Ishikawa (cell line): ENCODE data around the gene A4GNT.

Source experiments
- CEBPB ChIP-seq: IDR thresholded peaks from 2 replicates; pipeline ENCODE4 v1.6.1; 2012
- CREB1 ChIP-seq: IDR thresholded peaks from 2 replicates; pipeline ENCODE4 v1.6.1; 2012; ENCODE audit warnings: low read depth
- EGR1 ChIP-seq: IDR thresholded peaks from 2 replicates; pipeline ENCODE4 v1.6.1; 2012
- EP300 ChIP-seq: IDR thresholded peaks from 2 replicates; pipeline ENCODE4 v1.6.1; 2012; ENCODE audit warnings: borderline replicate concordance
- FOXM1 ChIP-seq: IDR thresholded peaks from 2 replicates; pipeline ENCODE4 v1.6.1; 2012; ENCODE audit warnings: low read depth, borderline replicate concordance
- NFIC ChIP-seq: IDR thresholded peaks from 2 replicates; pipeline ENCODE4 v1.6.1; 2012
- RAD21 ChIP-seq: IDR thresholded peaks from 2 replicates; pipeline ENCODE4 v1.6.1; 2012; ENCODE audit warnings: low read depth
- TAF1 ChIP-seq: IDR thresholded peaks from 2 replicates; pipeline ENCODE4 v1.6.1; 2012; ENCODE audit warnings: low read depth, mild to moderate bottlenecking
- TCF12 ChIP-seq: IDR thresholded peaks from 2 replicates; pipeline ENCODE4 v1.6.1; 2012; ENCODE audit warnings: low read depth
- TEAD4 ChIP-seq: IDR thresholded peaks from 2 replicates; pipeline ENCODE4 v1.6.1; 2012
- YY1 ChIP-seq: IDR thresholded peaks from 2 replicates; pipeline ENCODE4 v1.6.1; 2012; ENCODE audit warnings: low read depth
- ZBTB7A ChIP-seq: IDR thresholded peaks from 2 replicates; pipeline ENCODE4 v1.6.1; 2012; ENCODE audit warnings: low read depth
- TF ChIP-seq, protein P1 (sequence below): IDR thresholded peaks from 2 replicates; pipeline ENCODE4 v1.6.1; 2012; ENCODE audit warnings: low read depth, mild to moderate bottlenecking
- TF ChIP-seq, protein P2 (sequence below): IDR thresholded peaks from 2 replicates; pipeline ENCODE4 v1.6.1; 2012
- TF ChIP-seq, protein P3 (sequence below): IDR thresholded peaks from 2 replicates; pipeline ENCODE4 v1.6.1; 2012

Gene A4GNT

DNA sequence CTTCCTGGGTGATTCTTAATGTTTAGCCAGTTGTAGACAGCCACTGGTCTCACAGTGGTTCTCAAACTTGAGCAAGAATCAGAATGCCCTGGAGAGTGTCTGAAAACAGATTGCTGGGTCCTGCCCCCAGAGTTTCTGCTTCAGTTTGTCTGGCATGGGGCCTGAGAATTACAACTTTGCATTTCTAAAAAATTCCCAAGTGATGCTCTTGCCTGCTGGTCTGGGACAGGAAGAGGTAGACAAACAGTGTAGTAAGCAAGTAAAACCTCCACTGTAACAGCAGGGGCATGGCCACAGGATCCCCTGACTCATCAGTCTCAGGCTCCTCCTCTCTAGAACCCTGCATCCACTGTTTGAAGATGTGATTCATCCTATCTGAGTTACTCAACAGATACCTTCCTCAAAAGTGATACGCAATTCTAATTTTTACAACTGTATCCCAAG, 53.3 kb downstream of the A4GNT start:
- TF ChIP-seq ZBTB7A (no peak), YY1 (no peak), RAD21 (no peak), TCF12 (no peak), FOXM1 (no peak), EP300 (no peak), TEAD4 (no peak), CEBPB (no peak), CREB1 (no peak), NFIC (no peak), EGR1 (no peak), TAF1 (no peak)
- TF ChIP-seq, protein P1, sequence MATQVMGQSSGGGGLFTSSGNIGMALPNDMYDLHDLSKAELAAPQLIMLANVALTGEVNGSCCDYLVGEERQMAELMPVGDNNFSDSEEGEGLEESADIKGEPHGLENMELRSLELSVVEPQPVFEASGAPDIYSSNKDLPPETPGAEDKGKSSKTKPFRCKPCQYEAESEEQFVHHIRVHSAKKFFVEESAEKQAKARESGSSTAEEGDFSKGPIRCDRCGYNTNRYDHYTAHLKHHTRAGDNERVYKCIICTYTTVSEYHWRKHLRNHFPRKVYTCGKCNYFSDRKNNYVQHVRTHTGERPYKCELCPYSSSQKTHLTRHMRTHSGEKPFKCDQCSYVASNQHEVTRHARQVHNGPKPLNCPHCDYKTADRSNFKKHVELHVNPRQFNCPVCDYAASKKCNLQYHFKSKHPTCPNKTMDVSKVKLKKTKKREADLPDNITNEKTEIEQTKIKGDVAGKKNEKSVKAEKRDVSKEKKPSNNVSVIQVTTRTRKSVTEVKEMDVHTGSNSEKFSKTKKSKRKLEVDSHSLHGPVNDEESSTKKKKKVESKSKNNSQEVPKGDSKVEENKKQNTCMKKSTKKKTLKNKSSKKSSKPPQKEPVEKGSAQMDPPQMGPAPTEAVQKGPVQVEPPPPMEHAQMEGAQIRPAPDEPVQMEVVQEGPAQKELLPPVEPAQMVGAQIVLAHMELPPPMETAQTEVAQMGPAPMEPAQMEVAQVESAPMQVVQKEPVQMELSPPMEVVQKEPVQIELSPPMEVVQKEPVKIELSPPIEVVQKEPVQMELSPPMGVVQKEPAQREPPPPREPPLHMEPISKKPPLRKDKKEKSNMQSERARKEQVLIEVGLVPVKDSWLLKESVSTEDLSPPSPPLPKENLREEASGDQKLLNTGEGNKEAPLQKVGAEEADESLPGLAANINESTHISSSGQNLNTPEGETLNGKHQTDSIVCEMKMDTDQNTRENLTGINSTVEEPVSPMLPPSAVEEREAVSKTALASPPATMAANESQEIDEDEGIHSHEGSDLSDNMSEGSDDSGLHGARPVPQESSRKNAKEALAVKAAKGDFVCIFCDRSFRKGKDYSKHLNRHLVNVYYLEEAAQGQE: no peak
- TF ChIP-seq, protein P2, sequence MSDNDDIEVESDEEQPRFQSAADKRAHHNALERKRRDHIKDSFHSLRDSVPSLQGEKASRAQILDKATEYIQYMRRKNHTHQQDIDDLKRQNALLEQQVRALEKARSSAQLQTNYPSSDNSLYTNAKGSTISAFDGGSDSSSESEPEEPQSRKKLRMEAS: no peak
- TF ChIP-seq, protein P3, sequence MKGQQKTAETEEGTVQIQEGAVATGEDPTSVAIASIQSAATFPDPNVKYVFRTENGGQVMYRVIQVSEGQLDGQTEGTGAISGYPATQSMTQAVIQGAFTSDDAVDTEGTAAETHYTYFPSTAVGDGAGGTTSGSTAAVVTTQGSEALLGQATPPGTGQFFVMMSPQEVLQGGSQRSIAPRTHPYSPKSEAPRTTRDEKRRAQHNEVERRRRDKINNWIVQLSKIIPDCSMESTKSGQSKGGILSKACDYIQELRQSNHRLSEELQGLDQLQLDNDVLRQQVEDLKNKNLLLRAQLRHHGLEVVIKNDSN: no peak

DNA sequence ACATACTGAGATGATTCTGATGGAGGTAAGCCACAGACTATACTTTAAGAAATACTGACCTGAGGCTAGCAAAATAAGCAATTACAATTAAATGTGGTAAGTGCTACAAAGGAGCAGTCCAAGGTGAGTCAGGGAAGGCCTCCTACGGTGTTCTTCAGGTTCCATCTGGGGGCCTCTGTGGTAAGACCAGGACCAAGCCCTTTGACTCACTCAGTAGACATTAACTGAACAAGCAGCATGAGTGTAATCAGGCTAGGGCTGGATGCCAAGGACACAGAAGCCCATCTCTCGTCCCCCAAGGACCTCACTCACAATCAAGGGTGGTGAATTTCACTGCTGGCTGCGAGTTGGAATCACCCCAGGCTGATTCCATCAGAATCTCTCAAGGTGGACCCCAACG, 54.1 kb downstream of the A4GNT start:
- no peak for TF ChIP-seq TAF1
- TF ChIP-seq, protein P2: no peak
- no peak for TF ChIP-seq FOXM1
- TF ChIP-seq TEAD4: no peak
- TF ChIP-seq TCF12: no peak
- TF ChIP-seq NFIC: no peak
- TF ChIP-seq YY1: no peak
- TF ChIP-seq, protein P1: no peak
